Vagina (tissue), 2 donors: ENCODE data around the gene RSU1.

Source experiments
- POLR2A ChIP-seq, 2 donors: fragments of 450-650 bp; IDR thresholded peaks; one replicate each; pipeline ENCODE4 v1.6.1; 2017; ENCODE audit warnings: antibody characterized with exemption in 2 of 2, mild to moderate bottlenecking in 2 of 2, moderate library complexity in 2 of 2
- TF ChIP-seq, protein P1 (sequence below), 3 experiments: fragments of 450-650 bp in 2 of 3; fragments of 200-600 bp in 1 of 3; sonication (generic) in 1 of 3; IDR thresholded peaks; one replicate each; pipeline ENCODE4 v1.5.1; 2017 to 2019; ENCODE audit warnings: antibody characterized with exemption in 3 of 3, mild to moderate bottlenecking in 2 of 3, moderate library complexity in 2 of 3

DNA sequence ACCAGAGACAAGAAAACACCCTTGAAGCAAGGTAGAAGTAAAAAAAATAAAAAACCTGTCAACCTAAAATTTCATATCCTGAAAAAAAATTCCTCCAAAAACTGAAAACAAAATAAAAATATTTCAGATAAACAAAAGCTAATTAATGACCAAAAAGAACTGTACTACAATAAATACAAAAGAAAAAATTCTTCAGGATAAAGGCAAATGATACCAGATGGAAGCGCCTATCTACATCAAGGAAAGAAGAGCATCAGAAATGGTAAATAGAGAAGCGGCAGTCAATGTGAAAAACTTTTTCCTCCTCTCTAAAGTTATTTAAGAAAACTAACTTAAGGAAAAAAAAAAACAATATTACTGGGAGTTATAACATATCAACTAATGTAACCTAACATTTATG is 79.8 kb downstream of the RSU1 start:
- TF ChIP-seq, protein P1, sequence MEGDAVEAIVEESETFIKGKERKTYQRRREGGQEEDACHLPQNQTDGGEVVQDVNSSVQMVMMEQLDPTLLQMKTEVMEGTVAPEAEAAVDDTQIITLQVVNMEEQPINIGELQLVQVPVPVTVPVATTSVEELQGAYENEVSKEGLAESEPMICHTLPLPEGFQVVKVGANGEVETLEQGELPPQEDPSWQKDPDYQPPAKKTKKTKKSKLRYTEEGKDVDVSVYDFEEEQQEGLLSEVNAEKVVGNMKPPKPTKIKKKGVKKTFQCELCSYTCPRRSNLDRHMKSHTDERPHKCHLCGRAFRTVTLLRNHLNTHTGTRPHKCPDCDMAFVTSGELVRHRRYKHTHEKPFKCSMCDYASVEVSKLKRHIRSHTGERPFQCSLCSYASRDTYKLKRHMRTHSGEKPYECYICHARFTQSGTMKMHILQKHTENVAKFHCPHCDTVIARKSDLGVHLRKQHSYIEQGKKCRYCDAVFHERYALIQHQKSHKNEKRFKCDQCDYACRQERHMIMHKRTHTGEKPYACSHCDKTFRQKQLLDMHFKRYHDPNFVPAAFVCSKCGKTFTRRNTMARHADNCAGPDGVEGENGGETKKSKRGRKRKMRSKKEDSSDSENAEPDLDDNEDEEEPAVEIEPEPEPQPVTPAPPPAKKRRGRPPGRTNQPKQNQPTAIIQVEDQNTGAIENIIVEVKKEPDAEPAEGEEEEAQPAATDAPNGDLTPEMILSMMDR (IDR thresholded peaks at IDR 0.05): no peak
- no peak for TF ChIP-seq POLR2A (IDR thresholded peaks at IDR 0.05)
